Left colon (tissue), 2 donors: ENCODE results near the gene ALKBH7. TPM values are rescaled to one million over a fixed set of nuclear protein-coding genes. Genes with fewer than 3 reads are reported as not detected.

ENCODE experiments used
- ATAC-seq: fragments of 200-7000 bp; cut with Tn5 transposase; one replicate; pipeline ENCODE4 v1.9.1; 2020; ENCODE audit warnings: mild to moderate bottlenecking, moderate library complexity
- DNase-seq, 2 donors: peaks; one replicate each; pipeline ENCODE4 v3.0.0-alpha.2; 2020
- intact Hi-C, 2 donors: fragments of 100-400 bp; cut with DNase I in 1 of 2; cut with micrococcal nuclease in 1 of 2; formaldehyde crosslinking; loops; one replicate each; pipeline versions ENCODE4 v1.11.2 to v1.14.0; 2022; cut with DNase I, micrococcal nuclease
- microRNA-seq, 2 donors: library from miRNA; unstranded; fragments of <30 nt; microRNA quantifications; one replicate each; pipeline versions ENCODE4 v1.1.0 to v1.2.0, GENCODE V29; 2020
- total RNA-seq, 2 donors: library from RNA; stranded (reverse); fragmentation: NEBNext Ultra II Directional; extraction: Animal tissue kit (Norgen Biotek cat#: 25700); gene quantifications; one replicate each; pipeline ENCODE4 v1.2.1, GENCODE V29; 2021
- donor health status: DM: no; HTN: no; CAD: no.
- donor health status: DM: yes; HTN: yes; CAD: no.

Gene ALKBH7
- total RNA-seq, 2 donors from 2014 or later = 134 to 154 TPM

GRCh38 chr19:6417713-6418561 is 45.3 kb downstream of the ALKBH7 start:
- DNase-seq (no peak), ATAC-seq (peak; percentile 60)
- intact Hi-C loops = no loop called here

DNA sequence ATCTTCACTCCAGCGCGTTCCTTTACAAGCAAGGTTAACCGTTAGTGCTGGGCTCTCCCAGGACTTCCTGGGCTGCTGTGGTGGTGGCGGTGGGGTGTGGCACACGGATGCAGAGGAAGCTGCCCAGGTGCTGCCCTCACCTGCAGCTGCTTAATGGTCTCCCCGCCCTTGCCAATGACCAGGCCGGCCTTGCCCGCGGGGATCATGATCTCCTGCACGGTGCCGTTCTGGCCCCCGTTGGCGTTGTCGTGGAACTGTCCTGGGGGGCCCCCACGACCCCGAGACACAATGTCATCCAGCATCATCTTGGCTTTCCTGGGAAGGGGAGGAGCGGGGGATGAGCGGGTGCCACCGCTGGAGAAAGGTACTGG is 46.0 kb downstream of the ALKBH7 start:
- intact Hi-C loops = no loop called here
- peak; percentile 57 for ATAC-seq

DNA sequence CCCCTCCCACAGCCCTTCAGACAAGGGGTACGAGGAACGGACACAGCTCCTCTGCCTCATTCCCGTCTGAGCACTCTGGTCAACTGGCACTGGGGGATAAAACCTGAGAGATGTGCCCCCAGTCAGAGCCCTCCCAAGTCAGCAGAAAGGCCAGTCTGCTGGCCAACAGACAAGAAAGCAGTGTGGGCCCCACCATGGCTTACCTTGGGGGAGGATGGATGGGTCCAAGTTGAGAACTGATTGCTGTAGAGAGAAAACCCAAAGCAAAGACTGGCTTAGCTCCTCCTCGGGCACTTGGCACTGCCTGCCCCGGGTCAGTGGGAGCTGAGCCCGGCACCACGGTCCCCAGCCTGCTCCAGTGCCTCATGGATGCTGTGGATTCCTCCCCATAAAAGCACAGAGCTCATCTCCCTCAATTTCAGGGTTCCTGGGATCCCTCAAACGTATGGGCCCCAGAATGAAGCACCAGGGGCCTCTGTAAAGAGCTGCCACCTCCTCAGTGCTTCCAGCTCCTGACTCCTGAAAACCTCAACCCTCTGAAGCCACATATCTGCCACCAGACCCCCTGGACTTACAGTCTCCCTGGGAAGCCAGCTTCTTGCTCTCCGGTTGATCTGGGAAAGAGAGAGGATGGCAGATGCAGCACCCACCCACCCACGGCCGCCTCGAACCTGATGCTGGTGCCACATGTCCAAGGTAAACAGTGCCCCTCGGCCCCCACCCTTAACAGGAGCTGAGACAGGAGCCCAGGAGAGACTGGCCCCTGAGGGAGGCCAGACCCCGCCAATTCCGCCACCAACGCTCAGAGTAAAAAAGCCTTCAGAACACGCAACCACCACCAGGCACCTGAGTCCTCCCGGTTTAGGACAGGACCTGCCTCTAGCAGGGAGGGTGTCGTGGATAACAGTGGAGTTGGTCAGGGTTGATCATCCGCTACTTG is 48.8 kb downstream of the ALKBH7 start:
- intact Hi-C loops = no loop called here
- ATAC-seq (no peak), DNase-seq (no peak)

More for the DNA sequence above, 46.0 kb downstream of the ALKBH7 start:
- DNase-seq = no peak

DNA sequence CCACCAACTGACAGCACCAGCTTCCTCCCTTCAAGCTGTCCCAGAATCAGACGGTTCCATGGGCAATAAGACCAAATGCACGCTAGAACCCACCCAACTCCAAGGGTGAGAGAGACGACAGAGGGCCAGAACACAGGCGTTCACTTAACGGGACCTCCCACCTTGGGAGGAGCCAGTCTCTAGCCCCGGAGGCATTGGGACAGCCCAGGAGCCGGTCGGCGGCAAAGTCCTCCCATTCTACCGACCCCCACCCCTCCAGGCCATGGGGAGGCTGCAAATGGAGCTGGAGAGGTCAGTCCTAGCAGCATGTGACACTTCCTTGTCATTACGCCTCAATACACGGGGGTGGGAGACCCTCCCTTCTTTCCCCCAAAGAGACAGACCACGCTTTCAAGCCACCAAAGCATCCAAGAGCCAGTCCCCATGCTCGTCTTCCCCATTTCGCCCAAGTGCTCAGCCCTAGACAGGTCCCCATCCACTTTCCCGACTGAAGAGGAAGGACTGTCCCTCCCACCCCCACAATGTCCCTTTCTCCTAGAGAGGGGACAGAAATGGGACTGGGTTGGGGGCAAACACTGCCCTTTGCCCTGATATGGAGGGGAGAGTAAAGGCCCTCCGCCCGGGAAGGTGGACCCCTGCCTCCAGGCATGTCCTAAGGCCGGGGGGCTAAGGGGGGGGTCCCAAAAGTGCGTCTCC is 51.1 kb downstream of the ALKBH7 start:
- intact Hi-C loops = no loop called here
- DNase-seq = peak; percentile 48 to 51

GRCh38 chr19:6424195-6424938 is 51.8 kb downstream of the ALKBH7 start, which contains the start of gene KHSRP:
Gene KHSRP (minus strand): TSS chr19:6424811. CDS start chr19:6424701, 110 bp downstream.
- intact Hi-C loops = no loop called here
- no peak for ATAC-seq
- DNase-seq = no peak

More for the DNA sequence above, 51.1 kb downstream of the ALKBH7 start:
- ATAC-seq = no peak

Small RNAs within 50 kb of the gene (microRNA-seq; reads per million reads assigned to microRNA genes)
- 4.8 to 19.0 reads per million in 2 donors for gene MIR3940
- gene MIR6790 = 0 to 1.4 reads per million in 2 donors
- 0 reads per million in 2 donors for gene MIR6885

Other genes starting within 250 kb of the ALKBH7 start
- not detected for gene ACSBG2, start 237.1 kb upstream of the ALKBH7 start, total RNA-seq
- 10 to 100 TPM; 28.3 to 37.2 TPM for gene MLLT1, start 92.8 kb upstream of the ALKBH7 start, total RNA-seq
- gene ACER1, start 39.2 kb upstream of the ALKBH7 start, total RNA-seq = not detected
- gene CLPP, start 11.3 kb upstream of the ALKBH7 start, total RNA-seq = 10 to 100 TPM; 65.1 to 71.1 TPM
- 1 to 10 TPM; 2.5 to 3.8 TPM for gene PSPN, start 3.1 kb downstream of the ALKBH7 start, total RNA-seq
- 10 to 100 TPM; 52.7 to 58.9 TPM for gene GTF2F1, start 20.4 kb downstream of the ALKBH7 start, total RNA-seq
- gene KHSRP, start 52.0 kb downstream of the ALKBH7 start, total RNA-seq = 100 to 1,000 TPM; 191 to 214 TPM
- gene SLC25A41, start 61.0 kb downstream of the ALKBH7 start, total RNA-seq = under 1 TPM; 0.47 to 0.85 TPM
- gene SLC25A23, start 87.0 kb downstream of the ALKBH7 start, total RNA-seq = 100 to 1,000 TPM; 126 to 163 TPM
- 100 to 1,000 TPM; 106 to 148 TPM for gene CRB3, start 91.5 kb downstream of the ALKBH7 start, total RNA-seq
- 1 to 10 TPM; 2.8 TPM for gene DENND1C, start 109.0 kb downstream of the ALKBH7 start, total RNA-seq
- gene TUBB4A, start 129.5 kb downstream of the ALKBH7 start, total RNA-seq = 1 to 10 TPM; 1.1 to 1.7 TPM
- 1 to 10 TPM; 1.6 to 2.7 TPM for gene TNFSF9, start 158.2 kb downstream of the ALKBH7 start, total RNA-seq
- under 1 TPM in 1 of 2 donors, not detected in 1; 0.64 TPM for gene CD70, start 218.4 kb downstream of the ALKBH7 start, total RNA-seq